ENCODE measurements around the gene SRGAP1. TPM values are rescaled to one million over a fixed set of nuclear protein-coding genes. Genes with fewer than 3 reads are reported as not detected.

SRGAP1 gene
- total and polyA plus RNA-seq, 2 of the 13 experiments (the other 11 are each of a cell fraction or from before 2014, with no cell fraction given) = 1.6 to 3.4 TPM

- no peaks in the 10 kb centered on the region for H3K36me3 ChIP-seq (replicated peaks in 1 of 2; ENCODE audit: control insufficient read depth in 1 of 2, insufficient read depth in 2 of 2, low read length in 2 of 2)
- no peaks in the 10 kb centered on the region for H3K9me3 ChIP-seq (ENCODE audit: low read length)
- BruUV-seq (replicated peaks) = no TSS peak
- ATAC-seq = no peak
- H3K27ac ChIP-seq (ENCODE audit: extremely low read length, insufficient read depth, low read length) = no peak overlapping the region
- POLR2A ChIA-PET = no interaction called here
- in situ Hi-C loops (cut with HindIII; ENCODE audit: extremely low pct_ligation_motif_present, low pct_unique_long_range_greater_than_20kb) (no loop called here), intact Hi-C loops (cut with micrococcal nuclease; ENCODE audit: unreplicated experiment) (no loop called here)
- no peak for FAIRE-seq
- H2AFZ ChIP-seq (ENCODE audit: low read length) = no peak overlapping the region
- 3% methylated on average over 2 of the region's 2 CpGs for WGBS (ENCODE audit: low lambda C conversion rate)
- no peaks in the 10 kb centered on the region for H3K4me1 ChIP-seq (ENCODE audit: insufficient read depth, low read length)
- CTCF ChIA-PET (ENCODE audit: low intra/inter-chr PET ratio, low total read pairs) = interaction anchor here (0.6 kb wide), 1 partner anchor 399 kb away, joined by 3 read pairs; no protein-coding TSS in a partner anchor
- H3K4me3 ChIP-seq (replicated peaks in 1 of 3; ENCODE audit: insufficient read depth in 1 of 3, low read depth in 2 of 3, low read length in 3 of 3) = no peak overlapping the region
- H3K9ac ChIP-seq (ENCODE audit: insufficient read depth, low read depth, low read length) = no peak overlapping the region
- no peak for TF ChIP-seq AKAP8 (CRISPR knock-in tag; IDR thresholded peaks at IDR 0.05)
- TF ChIP-seq ZNF331 (CRISPR knock-in tag; IDR thresholded peaks at IDR 0.05) = no peak
- TF ChIP-seq ZSCAN30 (CRISPR knock-in tag; IDR thresholded peaks at IDR 0.05) = no peak
- no peak for TF ChIP-seq ARID3A (IDR thresholded peaks at IDR 0.05; ENCODE audit: low read depth, low read length)
- no peak for TF ChIP-seq KDM4B (CRISPR knock-in tag; IDR thresholded peaks at IDR 0.05)
- no peak for TF ChIP-seq TRIM24 (CRISPR knock-in tag; IDR thresholded peaks at IDR 0.05)
- TF ChIP-seq ZNF326 (CRISPR knock-in tag; IDR thresholded peaks at IDR 0.05; ENCODE audit: borderline replicate concordance) = no peak
- no peaks in the 10 kb centered on the region for H3K79me2 ChIP-seq (ENCODE audit: insufficient read depth, low read length)
- no peaks in the 10 kb centered on the region for H4K20me1 ChIP-seq (ENCODE audit: insufficient read depth, low read length)
- no peaks in the 10 kb centered on the region; a peak in 1 of 5 replicates for H3K27me3 ChIP-seq (ENCODE audit: control insufficient read depth in 1 of 2, insufficient read depth in 2 of 2, low read length in 2 of 2)
- no peak for DNase-seq (ENCODE audit: low spot score)
- no peak overlapping the region for H3K4me2 ChIP-seq (ENCODE audit: low read depth, low read length)
Observed at GRCh38 chr12:63836046-63836445, 8.5 kb upstream of the SRGAP1 start.

- no peak overlapping the region for H3K4me2 ChIP-seq (ENCODE audit: low read depth, low read length)
- intact Hi-C loops (cut with micrococcal nuclease; ENCODE audit: unreplicated experiment) = no loop called here
- no peak overlapping the region for H2AFZ ChIP-seq (ENCODE audit: low read length)
- no peak overlapping the region for H3K4me3 ChIP-seq (replicated peaks in 1 of 3; ENCODE audit: insufficient read depth in 1 of 3, low read depth in 2 of 3, low read length in 3 of 3)
- no peak overlapping the region for H3K27ac ChIP-seq (ENCODE audit: extremely low read length, insufficient read depth, low read length)
- CTCF ChIA-PET (ENCODE audit: low intra/inter-chr PET ratio, low total read pairs) = no interaction called here
- no TSS peak for BruUV-seq (replicated peaks)
- no peaks in the 10 kb centered on the region for H3K79me2 ChIP-seq (ENCODE audit: insufficient read depth, low read length)
- in situ Hi-C loops (cut with HindIII; ENCODE audit: extremely low pct_ligation_motif_present, low pct_unique_long_range_greater_than_20kb) = no loop called here
- no peak for TF ChIP-seq ZBTB38 (CRISPR knock-in tag; IDR thresholded peaks at IDR 0.05)
- no peak for DNase-seq (ENCODE audit: low spot score)
- no peaks in the 10 kb centered on the region for H4K20me1 ChIP-seq (ENCODE audit: insufficient read depth, low read length)
- H3K9ac ChIP-seq (ENCODE audit: insufficient read depth, low read depth, low read length) = no peak overlapping the region
- no peaks in the 10 kb centered on the region for H3K9me3 ChIP-seq (ENCODE audit: low read length)
- no peak for ATAC-seq
- WGBS (ENCODE audit: low lambda C conversion rate) = 8% methylated on average over 3 of the region's 3 CpGs
- POLR2A ChIA-PET = no interaction called here
- no peak for FAIRE-seq
- H3K36me3 ChIP-seq (replicated peaks in 1 of 2; ENCODE audit: control insufficient read depth in 1 of 2, insufficient read depth in 2 of 2, low read length in 2 of 2) = no peaks in the 10 kb centered on the region
- H3K4me1 ChIP-seq (ENCODE audit: insufficient read depth, low read length) = peaks cover 5% of the 10 kb centered on the region; the same call in 1 of the 2 replicates
- no peaks in the 10 kb centered on the region; a peak in 1 of 5 replicates for H3K27me3 ChIP-seq (ENCODE audit: control insufficient read depth in 1 of 2, insufficient read depth in 2 of 2, low read length in 2 of 2)
Observed at GRCh38 chr12:63836936-63837335, 7.6 kb upstream of the SRGAP1 start.
